OCI-LY1 (cell line): ENCODE measurements around the gene MERTK.

Experiments used
- H2AFZ ChIP-seq: fragments of 200-600 bp; sonication (generic), shearing (Covaris generic); 2 replicates; pipeline ENCODE4 v1.6.0; 2014; ENCODE audit warnings: antibody characterized with exemption, mild to moderate bottlenecking, low read length
- H3F3A ChIP-seq: fragments of 200-600 bp; sonication (generic), shearing (Covaris generic); 2 replicates; pipeline ENCODE4 v1.6.0; 2014; ENCODE audit warnings: mild to moderate bottlenecking, antibody characterized with exemption, low read length, moderate library complexity; ENCODE audit not compliant: insufficient read depth
- H3K27ac ChIP-seq: fragments of 200-600 bp; sonication (generic); 2 replicates; pipeline ENCODE4 v1.5.1; 2014; ENCODE audit warnings: low read length, mixed run types, mild to moderate bottlenecking, low read depth; ENCODE audit not compliant: poor library complexity, severe bottlenecking
- H3K27me3 ChIP-seq: fragments of 200-600 bp; sonication (generic); 2 replicates; pipeline ENCODE4 v1.6.0; 2014; ENCODE audit warnings: antibody characterized with exemption, mild to moderate bottlenecking, low read length, moderate library complexity; ENCODE audit not compliant: insufficient read depth
- H3K36me3 ChIP-seq: fragments of 200-600 bp; sonication (generic); 2 replicates; pipeline ENCODE4 v1.6.1; 2014; ENCODE audit warnings: mild to moderate bottlenecking, antibody characterized with exemption, low read length, moderate library complexity, mixed read lengths; ENCODE audit not compliant: insufficient read depth
- H3K4me1 ChIP-seq: fragments of 200-600 bp; sonication (generic); 2 replicates; pipeline ENCODE4 v1.5.1; 2014; ENCODE audit warnings: mild to moderate bottlenecking, low read length, moderate library complexity; ENCODE audit not compliant: insufficient read depth, severe bottlenecking
- H3K4me2 ChIP-seq: fragments of 200-600 bp; sonication (generic), shearing (Covaris generic); 2 replicates; pipeline ENCODE4 v1.6.1; 2014; ENCODE audit warnings: low read length
- H3K4me3 ChIP-seq: fragments of 200-600 bp; sonication (generic); 2 replicates; pipeline ENCODE4 v1.5.1; 2014; ENCODE audit warnings: low read length, low read depth, mild to moderate bottlenecking, mixed read lengths; ENCODE audit not compliant: poor library complexity, severe bottlenecking
- H3K79me2 ChIP-seq: fragments of 200-600 bp; shearing (Covaris generic); 2 replicates; pipeline ENCODE4 v1.6.1; 2016; ENCODE audit warnings: mixed run types, low read length, mixed read lengths; ENCODE audit not compliant: insufficient read depth
- H3K9ac ChIP-seq: fragments of 200-600 bp; sonication (generic), shearing (Covaris generic); 2 replicates; pipeline ENCODE4 v1.6.1; 2014; ENCODE audit warnings: mild to moderate bottlenecking, low read length, mixed read lengths
- H3K9me2 ChIP-seq: fragments of 200-600 bp; sonication (generic), shearing (Covaris generic); 2 replicates; pipeline ENCODE4 v1.6.1; 2014; ENCODE audit warnings: low read depth, mild to moderate bottlenecking, low read length, mixed read lengths
- H3K9me3 ChIP-seq: fragments of 200-600 bp; shearing (Covaris generic); 2 replicates; pipeline ENCODE4 v1.6.1; 2014; ENCODE audit warnings: low read length, mixed read lengths
- H4K20me1 ChIP-seq: fragments of 200-600 bp; sonication (generic), shearing (Covaris generic); 2 replicates; pipeline ENCODE4 v1.6.0; 2016; ENCODE audit warnings: mild to moderate bottlenecking, low read length; ENCODE audit not compliant: insufficient read depth
- EZH2 ChIP-seq: fragments of 200-600 bp; sonication (generic), shearing (Covaris generic); IDR thresholded peaks from 2 replicates; pipeline ENCODE4 v1.8.0; 2017; ENCODE audit warnings: borderline replicate concordance, mixed run types, mild to moderate bottlenecking, antibody characterized with exemption, low read length, moderate library complexity, mixed read lengths
- TF ChIP-seq, protein P1 (sequence below): fragments of 200-600 bp; sonication (generic), shearing (Covaris generic); IDR thresholded peaks from 2 replicates; pipeline ENCODE4 v1.5.1; 2017; ENCODE audit warnings: mild to moderate bottlenecking, antibody characterized with exemption, low read length, moderate library complexity, mixed read lengths

The MERTK gene

DNA sequence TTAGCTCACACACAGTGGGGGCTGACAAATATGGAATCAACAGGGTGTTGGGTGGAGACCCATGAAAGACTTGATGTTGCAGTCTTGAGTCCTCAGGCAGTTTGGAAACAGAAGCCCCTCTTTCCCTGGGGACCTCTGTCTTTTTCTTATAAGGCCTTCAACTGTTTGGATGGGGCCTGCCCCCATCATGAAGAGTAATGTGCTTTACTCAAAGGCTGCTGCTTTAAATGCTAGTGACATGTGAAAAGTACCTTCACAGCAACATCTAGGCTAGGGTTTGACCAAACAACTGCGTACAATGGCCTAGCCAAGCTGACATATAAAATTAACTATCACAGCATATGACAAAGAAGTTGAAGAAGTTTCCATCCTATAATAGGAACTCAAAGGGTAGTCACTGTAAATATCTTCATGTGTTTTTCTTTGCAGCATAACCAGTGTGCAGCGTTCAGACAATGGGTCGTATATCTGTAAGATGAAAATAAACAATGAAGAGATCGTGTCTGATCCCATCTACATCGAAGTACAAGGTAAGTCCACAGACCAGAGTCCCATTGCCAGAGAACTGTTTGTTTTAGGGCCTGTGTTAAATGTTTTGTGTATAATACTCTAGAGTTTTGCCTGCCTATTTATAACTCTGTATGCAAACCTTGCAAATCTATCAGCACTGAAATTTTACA is 46.3 kb downstream of the MERTK start:
- Histone ChIP-seq H3K4me3 (no peak overlapping the region), H3F3A (no peaks in the 10 kb centered on the region), H3K9me2 (no peaks in the 10 kb centered on the region), H3K4me1 (no peaks in the 10 kb centered on the region), H3K4me2 (no peak overlapping the region), H3K9me3 (no peaks in the 10 kb centered on the region), H4K20me1 (no peaks in the 10 kb centered on the region), H3K27me3 (no peaks in the 10 kb centered on the region; the same call in 1 of the 2 replicates), H3K27ac (no peak overlapping the region), H3K79me2 (no peaks in the 10 kb centered on the region), H3K36me3 (no peaks in the 10 kb centered on the region), H2AFZ (no peak overlapping the region), H3K9ac (no peak overlapping the region)
- no peak for TF ChIP-seq EZH2
- TF ChIP-seq, protein P1, sequence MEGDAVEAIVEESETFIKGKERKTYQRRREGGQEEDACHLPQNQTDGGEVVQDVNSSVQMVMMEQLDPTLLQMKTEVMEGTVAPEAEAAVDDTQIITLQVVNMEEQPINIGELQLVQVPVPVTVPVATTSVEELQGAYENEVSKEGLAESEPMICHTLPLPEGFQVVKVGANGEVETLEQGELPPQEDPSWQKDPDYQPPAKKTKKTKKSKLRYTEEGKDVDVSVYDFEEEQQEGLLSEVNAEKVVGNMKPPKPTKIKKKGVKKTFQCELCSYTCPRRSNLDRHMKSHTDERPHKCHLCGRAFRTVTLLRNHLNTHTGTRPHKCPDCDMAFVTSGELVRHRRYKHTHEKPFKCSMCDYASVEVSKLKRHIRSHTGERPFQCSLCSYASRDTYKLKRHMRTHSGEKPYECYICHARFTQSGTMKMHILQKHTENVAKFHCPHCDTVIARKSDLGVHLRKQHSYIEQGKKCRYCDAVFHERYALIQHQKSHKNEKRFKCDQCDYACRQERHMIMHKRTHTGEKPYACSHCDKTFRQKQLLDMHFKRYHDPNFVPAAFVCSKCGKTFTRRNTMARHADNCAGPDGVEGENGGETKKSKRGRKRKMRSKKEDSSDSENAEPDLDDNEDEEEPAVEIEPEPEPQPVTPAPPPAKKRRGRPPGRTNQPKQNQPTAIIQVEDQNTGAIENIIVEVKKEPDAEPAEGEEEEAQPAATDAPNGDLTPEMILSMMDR = no peak

DNA sequence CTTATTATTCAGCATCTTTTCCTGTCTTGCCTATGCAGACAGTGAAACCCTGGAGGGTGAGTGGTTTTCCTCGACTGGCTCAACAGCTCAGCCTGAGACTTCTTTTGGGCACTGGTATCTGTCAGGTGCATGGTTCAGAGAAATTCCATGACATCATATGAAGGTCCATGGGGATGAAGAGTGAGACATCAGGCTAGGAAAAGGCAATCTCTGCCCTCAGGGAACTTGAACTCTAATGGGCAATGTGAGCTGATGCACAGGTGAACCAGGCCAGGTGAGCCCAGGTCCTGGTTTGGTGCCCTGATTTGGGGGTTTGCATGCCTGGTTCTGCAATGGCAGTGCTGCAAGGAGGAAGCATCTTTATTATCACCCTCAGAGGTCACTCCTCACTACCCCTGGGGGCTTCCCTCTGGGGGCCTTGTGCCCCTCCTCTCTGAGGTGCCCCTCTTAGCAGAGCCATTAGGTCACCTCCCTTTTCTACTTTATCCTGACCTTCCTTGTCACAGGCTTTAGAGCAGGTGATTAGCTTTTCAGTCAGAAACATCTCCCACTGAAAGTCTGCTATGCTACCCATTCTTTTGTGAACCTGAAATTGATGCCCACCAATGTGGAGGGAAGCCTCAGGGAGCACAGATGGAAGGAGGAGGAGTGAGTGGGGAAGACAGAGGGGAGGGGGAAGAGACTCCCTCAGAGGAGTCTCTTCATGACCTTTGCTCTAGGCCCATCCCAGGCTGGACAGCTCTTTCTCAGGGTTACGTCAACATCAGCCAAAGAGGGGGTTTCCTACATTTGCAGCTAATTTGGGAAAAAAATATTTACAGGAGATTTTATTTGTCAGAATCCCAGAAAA is 47.3 kb downstream of the MERTK start:
- TF ChIP-seq, protein P1 = no peak
- no peak for TF ChIP-seq EZH2
- H3K9me2 ChIP-seq = no peaks in the 10 kb centered on the region
- H3K27ac ChIP-seq = no peak overlapping the region
- no peaks in the 10 kb centered on the region for H3F3A ChIP-seq
- no peak overlapping the region for H3K4me2 ChIP-seq
- no peaks in the 10 kb centered on the region for H4K20me1 ChIP-seq
- H3K36me3 ChIP-seq = no peaks in the 10 kb centered on the region
- no peaks in the 10 kb centered on the region for H3K4me1 ChIP-seq
- no peak overlapping the region for H3K4me3 ChIP-seq
- no peak overlapping the region for H2AFZ ChIP-seq
- no peaks in the 10 kb centered on the region; the same call in 1 of the 2 replicates for H3K27me3 ChIP-seq
- no peaks in the 10 kb centered on the region for H3K79me2 ChIP-seq
- no peaks in the 10 kb centered on the region for H3K9me3 ChIP-seq
- no peak overlapping the region for H3K9ac ChIP-seq

- H3K27me3 ChIP-seq = no peaks in the 10 kb centered on the region; the same call in 1 of the 2 replicates
- no peaks in the 10 kb centered on the region for H3K9me3 ChIP-seq
- no peaks in the 10 kb centered on the region for H3K9me2 ChIP-seq
- no peaks in the 10 kb centered on the region for H4K20me1 ChIP-seq
- no peaks in the 10 kb centered on the region for H3K79me2 ChIP-seq
- no peaks in the 10 kb centered on the region for H3K36me3 ChIP-seq
- no peak overlapping the region for H3K4me3 ChIP-seq
- no peaks in the 10 kb centered on the region for H3F3A ChIP-seq
- no peak overlapping the region for H3K27ac ChIP-seq
- TF ChIP-seq EZH2 = no peak
- TF ChIP-seq, protein P1 = no peak
- no peak overlapping the region for H3K9ac ChIP-seq
- H3K4me2 ChIP-seq = no peak overlapping the region
- H3K4me1 ChIP-seq = no peaks in the 10 kb centered on the region
- H2AFZ ChIP-seq = no peak overlapping the region
Observed at GRCh38 chr2:111946294-111947114, 48.1 kb downstream of the MERTK start.
